Trophoblast cell (in vitro differentiated cells and primary cell): ENCODE measurements around the gene LMAN1L.

Experiments used
- DNase-seq, 2 donors: peaks; one replicate each; pipeline ENCODE4 v3.0.0-alpha.2; 2016
- H2AFZ ChIP-seq: 2 replicates; pipeline ENCODE4 v1.6.1; 2013; ENCODE audit warnings: low read length, moderate library complexity, mild to moderate bottlenecking; ENCODE audit not compliant: insufficient read depth, poor library complexity
- H2AK5ac ChIP-seq: 2 replicates; pipeline ENCODE4 v1.6.1; 2013; ENCODE audit warnings: mild to moderate bottlenecking, low read length
- H2BK120ac ChIP-seq: 2 replicates; pipeline ENCODE4 v1.6.1; 2013; ENCODE audit warnings: low read length, mild to moderate bottlenecking, moderate library complexity; ENCODE audit not compliant: insufficient read depth, poor library complexity
- H2BK12ac ChIP-seq: 2 replicates; pipeline ENCODE4 v1.6.1; 2013; ENCODE audit warnings: mild to moderate bottlenecking, low read length, moderate library complexity
- H2BK5ac ChIP-seq: 2 replicates; pipeline ENCODE4 v1.6.1; 2013; ENCODE audit warnings: low read length, low read depth, moderate library complexity, mild to moderate bottlenecking; ENCODE audit not compliant: poor library complexity
- H3K14ac ChIP-seq: 2 replicates; pipeline ENCODE4 v1.6.1; 2013; ENCODE audit warnings: mild to moderate bottlenecking, low read length
- H3K18ac ChIP-seq: 2 replicates; pipeline ENCODE4 v1.6.1; 2013; ENCODE audit warnings: mild to moderate bottlenecking, low read length
- H3K23ac ChIP-seq: 2 replicates; pipeline ENCODE4 v1.6.1; 2013; ENCODE audit warnings: low read length
- H3K27ac ChIP-seq: 2 replicates; pipeline ENCODE4 v1.5.1; 2013; ENCODE audit warnings: low read depth, mild to moderate bottlenecking, inconsistent platforms, low read length, moderate library complexity
- H3K27me3 ChIP-seq: 2 replicates; pipeline ENCODE4 v1.6.1; 2013; ENCODE audit warnings: inconsistent platforms, mild to moderate bottlenecking, low read length, moderate library complexity; ENCODE audit not compliant: insufficient read depth
- H3K36me3 ChIP-seq, 2 experiments: 1 replicate in 1 of 2; 2 replicates in 1 of 2; pipeline ENCODE4 v1.6.1; 2013; ENCODE audit warnings: low read length in 2 of 2, mild to moderate bottlenecking in 2 of 2, moderate library complexity in 1 of 2; ENCODE audit not compliant: insufficient read depth in 2 of 2, control insufficient read depth in 1 of 2
- H3K4ac ChIP-seq: 2 replicates; pipeline ENCODE4 v1.6.1; 2013; ENCODE audit warnings: low read depth, mild to moderate bottlenecking, low read length, moderate library complexity
- H3K4me1 ChIP-seq, 2 experiments: 1 replicate in 1 of 2; 2 replicates in 1 of 2; pipeline ENCODE4 v1.6.1; 2013; ENCODE audit warnings: low read length in 2 of 2, mild to moderate bottlenecking in 2 of 2, moderate library complexity in 1 of 2; ENCODE audit not compliant: insufficient read depth in 2 of 2, control insufficient read depth in 1 of 2
- H3K4me2 ChIP-seq: 2 replicates; pipeline ENCODE4 v1.6.1; 2013; ENCODE audit warnings: inconsistent platforms, mild to moderate bottlenecking, low read length, moderate library complexity
- H3K4me3 ChIP-seq: 2 replicates; pipeline ENCODE4 v1.5.1; 2013; ENCODE audit warnings: mild to moderate bottlenecking, low read depth, low read length, inconsistent platforms
- H3K79me1 ChIP-seq: one replicate; pipeline ENCODE4 v1.6.1; 2013; ENCODE audit warnings: low read length
- H3K79me2 ChIP-seq: 2 replicates; pipeline ENCODE4 v1.6.1; 2013; ENCODE audit warnings: low read length, mild to moderate bottlenecking; ENCODE audit not compliant: control insufficient read depth, insufficient read depth, poor library complexity
- H3K9ac ChIP-seq: 2 replicates; pipeline ENCODE4 v1.6.1; 2013; ENCODE audit warnings: mild to moderate bottlenecking, low read length
- H3K9me3 ChIP-seq: 2 replicates; pipeline ENCODE4 v1.6.1; 2013; ENCODE audit warnings: low read depth, mild to moderate bottlenecking, control low read depth, inconsistent platforms, low read length; ENCODE audit not compliant: insufficient read depth
- H4K12ac ChIP-seq: 2 replicates; pipeline ENCODE4 v1.6.1; 2013; ENCODE audit warnings: low read depth, mild to moderate bottlenecking, low read length, moderate library complexity
- H4K8ac ChIP-seq: 2 replicates; pipeline ENCODE4 v1.6.1; 2013; ENCODE audit warnings: low read depth, mild to moderate bottlenecking, low read length, moderate library complexity
- H4K91ac ChIP-seq: one replicate; pipeline ENCODE4 v1.6.1; 2013; ENCODE audit warnings: low read depth, mild to moderate bottlenecking, low read length, moderate library complexity
- WGBS: extraction: QIAGEN DNeasy Blood & Tissue Kit; methylation state at CpG from one replicate; pipeline ENCODE4 v1.1.7; 2013; ENCODE audit warnings: missing lambda C conversion rate; ENCODE audit not compliant: insufficient read length, insufficient coverage; ENCODE audit errors: extremely low coverage; 5-methylcytosine and 5-hydroxymethylcytosine counted together

The LMAN1L gene

GRCh38 chr15:74777769-74778598 lies 34.7 kb upstream of the LMAN1L start:
- no peak overlapping the region for H2AK5ac ChIP-seq
- no peak overlapping the region for H3K14ac ChIP-seq
- no peak overlapping the region for H2AFZ ChIP-seq
- H4K91ac ChIP-seq = no peak overlapping the region
- H2BK120ac ChIP-seq = no peak overlapping the region
- no peak overlapping the region for H3K27ac ChIP-seq
- no peaks in the 10 kb centered on the region for H3K27me3 ChIP-seq
- no CpG with 5 or more reads among the region's 6 CpGs for WGBS
- H2BK5ac ChIP-seq = no peak overlapping the region
- H3K4me3 ChIP-seq = no peak overlapping the region
- no peak overlapping the region for H3K4me2 ChIP-seq
- H3K9me3 ChIP-seq = no peaks in the 10 kb centered on the region
- no peak overlapping the region for H2BK12ac ChIP-seq
- no peak overlapping the region for H3K23ac ChIP-seq
- no peak overlapping the region for H4K8ac ChIP-seq
- peaks cover 18 to 25% of the 10 kb centered on the region in 2 experiments for H3K4me1 ChIP-seq
- DNase-seq = no peak
- no peak overlapping the region for H3K18ac ChIP-seq
- no peak overlapping the region for H4K12ac ChIP-seq
- peaks cover 7% of the 10 kb centered on the region for H3K79me1 ChIP-seq
- no peak overlapping the region for H3K4ac ChIP-seq
- H3K9ac ChIP-seq = no peak overlapping the region
- no peaks in the 10 kb centered on the region for H3K36me3 ChIP-seq
- H3K79me2 ChIP-seq = peaks cover 6% of the 10 kb centered on the region

GRCh38 chr15:74778599-74778970 lies 34.0 kb upstream of the LMAN1L start:
- Histone ChIP-seq H2BK120ac (no peak overlapping the region), H3K9ac (no peak overlapping the region), H3K27ac (no peak overlapping the region), H2AK5ac (no peak overlapping the region), H3K4me3 (no peak overlapping the region), H2BK5ac (no peak overlapping the region), H4K12ac (no peak overlapping the region), H3K36me3 (no peaks in the 10 kb centered on the region), H3K4me2 (no peak overlapping the region), H3K18ac (no peak overlapping the region), H3K4ac (no peak overlapping the region), H2BK12ac (no peak overlapping the region), H3K79me2 (peaks cover 9% of the 10 kb centered on the region), H3K27me3 (no peaks in the 10 kb centered on the region), H3K79me1 (peaks cover 7% of the 10 kb centered on the region), H4K91ac (no peak overlapping the region), H4K8ac (no peak overlapping the region), H3K9me3 (no peaks in the 10 kb centered on the region), H3K23ac (no peak overlapping the region), H3K4me1 (peaks cover 23 to 31% of the 10 kb centered on the region in 2 experiments), H2AFZ (no peak overlapping the region), H3K14ac (no peak overlapping the region)
- DNase-seq = no peak
- WGBS = no CpG with 5 or more reads among the region's 5 CpGs

DNA sequence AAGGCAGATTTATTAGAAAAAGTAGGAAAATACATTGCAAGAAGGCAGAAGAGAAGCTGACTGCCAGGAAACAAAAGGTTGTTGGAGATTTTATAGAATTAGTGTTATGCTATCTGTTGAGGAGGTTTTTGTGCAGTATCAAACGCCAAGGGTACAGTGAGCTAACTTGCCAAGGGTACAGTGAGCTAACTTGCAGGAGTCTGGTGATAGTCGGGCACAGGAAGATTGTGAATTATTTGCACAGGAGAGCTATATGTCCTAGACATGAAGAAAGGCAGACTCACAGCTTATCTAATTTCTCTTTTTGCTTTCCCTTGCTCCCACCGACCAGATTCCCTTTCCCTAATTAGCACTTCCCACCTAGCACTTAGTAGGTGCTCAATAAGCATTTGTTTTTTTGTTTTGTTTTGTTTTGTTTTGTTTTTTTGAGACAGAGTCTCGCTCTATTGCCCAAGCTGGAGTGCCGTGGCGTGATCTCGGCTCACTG lies 33.4 kb upstream of the LMAN1L start:
- no peak overlapping the region for H3K14ac ChIP-seq
- no peak overlapping the region for H2AFZ ChIP-seq
- peaks cover 26 to 33% of the 10 kb centered on the region in 2 experiments for H3K4me1 ChIP-seq
- H2BK5ac ChIP-seq = no peak overlapping the region
- no peak overlapping the region for H3K23ac ChIP-seq
- H3K27ac ChIP-seq = no peak overlapping the region
- no peak overlapping the region for H3K4ac ChIP-seq
- no peak for DNase-seq
- H3K18ac ChIP-seq = no peak overlapping the region
- no peak overlapping the region for H2BK12ac ChIP-seq
- no peak overlapping the region for H3K9ac ChIP-seq
- no peaks in the 10 kb centered on the region for H3K27me3 ChIP-seq
- H4K91ac ChIP-seq = no peak overlapping the region
- H3K9me3 ChIP-seq = no peaks in the 10 kb centered on the region
- no peak overlapping the region for H3K4me3 ChIP-seq
- H3K79me1 ChIP-seq = peaks cover 7% of the 10 kb centered on the region
- no peak overlapping the region for H2AK5ac ChIP-seq
- WGBS = no CpG with 5 or more reads among the region's 7 CpGs
- H3K79me2 ChIP-seq = peaks cover 10% of the 10 kb centered on the region
- no peak overlapping the region for H3K4me2 ChIP-seq
- no peak overlapping the region for H4K12ac ChIP-seq
- no peak overlapping the region for H2BK120ac ChIP-seq
- no peaks in the 10 kb centered on the region for H3K36me3 ChIP-seq
- H4K8ac ChIP-seq = no peak overlapping the region

- peaks cover 10% of the 10 kb centered on the region for H3K79me2 ChIP-seq
- DNase-seq = peak in 1 of 2 donors; percentile 22
- no peak overlapping the region for H3K18ac ChIP-seq
- no peak overlapping the region for H3K23ac ChIP-seq
- no peak overlapping the region for H3K14ac ChIP-seq
- H3K9ac ChIP-seq = no peak overlapping the region
- H2BK12ac ChIP-seq = no peak overlapping the region
- H3K36me3 ChIP-seq = peaks cover 0 to 5% of the 10 kb centered on the region in 2 experiments
- peaks cover 26 to 33% of the 10 kb centered on the region in 2 experiments for H3K4me1 ChIP-seq
- no peak overlapping the region for H3K27ac ChIP-seq
- no peaks in the 10 kb centered on the region for H3K27me3 ChIP-seq
- peak overlapping the region; percentile 70 for H2AFZ ChIP-seq
- peaks cover 7% of the 10 kb centered on the region for H3K79me1 ChIP-seq
- H4K12ac ChIP-seq = no peak overlapping the region
- no peak overlapping the region for H2BK120ac ChIP-seq
- peak overlapping the region; percentile 72 for H3K4me2 ChIP-seq
- no peaks in the 10 kb centered on the region for H3K9me3 ChIP-seq
- no peak overlapping the region for H2AK5ac ChIP-seq
- H3K4ac ChIP-seq = no peak overlapping the region
- no CpG with 5 or more reads among the region's 16 CpGs for WGBS
- H4K91ac ChIP-seq = no peak overlapping the region
- no peak overlapping the region for H2BK5ac ChIP-seq
- H4K8ac ChIP-seq = no peak overlapping the region
- no peak overlapping the region for H3K4me3 ChIP-seq
Measured at GRCh38 chr15:74780523-74781430, 31.9 kb upstream of the LMAN1L start.
